Neutrophil (primary cell): Measurements from ENCODE around the gene SYNPR.

Source experiments
- H3K27ac ChIP-seq: fragments of 200-600 bp; sonication (generic); 2 replicates; pipeline ENCODE4 v1.5.1; 2016; ENCODE audit warnings: mild to moderate bottlenecking, moderate library complexity
- H3K27me3 ChIP-seq: fragments of 200-600 bp; sonication (generic); 2 replicates; pipeline ENCODE4 v1.6.0; 2016; ENCODE audit warnings: mild to moderate bottlenecking
- H3K36me3 ChIP-seq: fragments of 200-600 bp; sonication (generic); 2 replicates; pipeline ENCODE4 v1.5.1; 2017
- H3K4me1 ChIP-seq, 2 experiments: fragments of 200-600 bp in 1 of 2; sonication (generic) in 1 of 2; 1 replicate in 1 of 2; 2 replicates in 1 of 2; pipeline versions ENCODE4 v1.5.1 to v1.6.1; 2013 to 2016; ENCODE audit warnings: low read depth in 1 of 2, low read length in 1 of 2, mild to moderate bottlenecking in 1 of 2, moderate library complexity in 1 of 2; ENCODE audit not compliant: control insufficient read depth in 1 of 2, insufficient read depth in 1 of 2
- H3K4me3 ChIP-seq, 2 experiments: fragments of 200-600 bp in 1 of 2; sonication (generic) in 1 of 2; 1 replicate in 1 of 2; 2 replicates in 1 of 2; pipeline ENCODE4 v1.5.1; 2013 to 2016; ENCODE audit warnings: low read depth in 1 of 2, low read length in 1 of 2, mild to moderate bottlenecking in 1 of 2, moderate library complexity in 1 of 2
- H3K9me3 ChIP-seq: fragments of 200-600 bp; sonication (generic); 2 replicates; pipeline ENCODE4 v1.5.1; 2016
- CTCF ChIP-seq: fragments of 200-600 bp; sonication (generic); IDR thresholded peaks from 2 replicates; pipeline ENCODE4 v1.5.1; 2016; ENCODE audit warnings: antibody characterized with exemption

The SYNPR gene

GRCh38 chr3:63355809-63356208 lies 77.7 kb downstream of the SYNPR start:
- TF ChIP-seq CTCF: no peak
- Histone ChIP-seq H3K9me3 (no peaks in the 10 kb centered on the region), H3K4me3 (no peak overlapping the region), H3K27ac (no peak overlapping the region), H3K36me3 (no peaks in the 10 kb centered on the region), H3K27me3 (peaks cover 13% of the 10 kb centered on the region), H3K4me1 (no peaks in the 10 kb centered on the region)

- TF ChIP-seq CTCF: no peak
- H3K36me3 ChIP-seq: no peaks in the 10 kb centered on the region
- H3K9me3 ChIP-seq: no peaks in the 10 kb centered on the region
- H3K27me3 ChIP-seq: no peaks in the 10 kb centered on the region
- no peak overlapping the region for H3K27ac ChIP-seq
- no peak overlapping the region for H3K4me3 ChIP-seq
- H3K4me1 ChIP-seq: no peaks in the 10 kb centered on the region
Observed at GRCh38 chr3:63364495-63364894, 86.4 kb downstream of the SYNPR start.

GRCh38 chr3:63364910-63365309 lies 86.8 kb downstream of the SYNPR start:
- H3K9me3 ChIP-seq: no peaks in the 10 kb centered on the region
- no peaks in the 10 kb centered on the region for H3K36me3 ChIP-seq
- H3K27ac ChIP-seq: no peak overlapping the region
- no peaks in the 10 kb centered on the region for H3K27me3 ChIP-seq
- no peak overlapping the region for H3K4me3 ChIP-seq
- TF ChIP-seq CTCF: no peak
- H3K4me1 ChIP-seq: no peaks in the 10 kb centered on the region

- Histone ChIP-seq H3K4me1 (no peaks in the 10 kb centered on the region), H3K36me3 (no peaks in the 10 kb centered on the region), H3K27ac (no peak overlapping the region), H3K9me3 (no peaks in the 10 kb centered on the region), H3K4me3 (no peak overlapping the region), H3K27me3 (no peaks in the 10 kb centered on the region)
- TF ChIP-seq CTCF: no peak
Observed at GRCh38 chr3:63365671-63366070, 87.6 kb downstream of the SYNPR start.

GRCh38 chr3:63370094-63370493 lies 92.0 kb downstream of the SYNPR start:
- H3K36me3 ChIP-seq: no peaks in the 10 kb centered on the region
- H3K9me3 ChIP-seq: no peaks in the 10 kb centered on the region
- H3K27me3 ChIP-seq: no peaks in the 10 kb centered on the region
- no peak overlapping the region for H3K4me3 ChIP-seq
- H3K4me1 ChIP-seq: no peaks in the 10 kb centered on the region
- H3K27ac ChIP-seq: no peak overlapping the region
- no peak for TF ChIP-seq CTCF

- Histone ChIP-seq H3K36me3 (no peaks in the 10 kb centered on the region), H3K9me3 (no peaks in the 10 kb centered on the region), H3K27ac (no peak overlapping the region), H3K27me3 (no peaks in the 10 kb centered on the region), H3K4me3 (no peak overlapping the region), H3K4me1 (no peaks in the 10 kb centered on the region)
- TF ChIP-seq CTCF: no peak
Observed at GRCh38 chr3:63383040-63383439, 104.9 kb downstream of the SYNPR start.
